ENCODE results near the gene CLIC4. TPM values are rescaled to one million over a fixed set of nuclear protein-coding genes. Genes with fewer than 3 reads are reported as not detected.
A peak's percentile ranks its signal among the peaks of the same experiment; 100 is the strongest.

The CLIC4 gene
- total and polyA plus RNA-seq, 9 of the 15 experiments (the other 6 are each of a cell fraction or from before 2014, with no cell fraction given), result 16.0 to 67.5 (median 38.4) TPM

DNA sequence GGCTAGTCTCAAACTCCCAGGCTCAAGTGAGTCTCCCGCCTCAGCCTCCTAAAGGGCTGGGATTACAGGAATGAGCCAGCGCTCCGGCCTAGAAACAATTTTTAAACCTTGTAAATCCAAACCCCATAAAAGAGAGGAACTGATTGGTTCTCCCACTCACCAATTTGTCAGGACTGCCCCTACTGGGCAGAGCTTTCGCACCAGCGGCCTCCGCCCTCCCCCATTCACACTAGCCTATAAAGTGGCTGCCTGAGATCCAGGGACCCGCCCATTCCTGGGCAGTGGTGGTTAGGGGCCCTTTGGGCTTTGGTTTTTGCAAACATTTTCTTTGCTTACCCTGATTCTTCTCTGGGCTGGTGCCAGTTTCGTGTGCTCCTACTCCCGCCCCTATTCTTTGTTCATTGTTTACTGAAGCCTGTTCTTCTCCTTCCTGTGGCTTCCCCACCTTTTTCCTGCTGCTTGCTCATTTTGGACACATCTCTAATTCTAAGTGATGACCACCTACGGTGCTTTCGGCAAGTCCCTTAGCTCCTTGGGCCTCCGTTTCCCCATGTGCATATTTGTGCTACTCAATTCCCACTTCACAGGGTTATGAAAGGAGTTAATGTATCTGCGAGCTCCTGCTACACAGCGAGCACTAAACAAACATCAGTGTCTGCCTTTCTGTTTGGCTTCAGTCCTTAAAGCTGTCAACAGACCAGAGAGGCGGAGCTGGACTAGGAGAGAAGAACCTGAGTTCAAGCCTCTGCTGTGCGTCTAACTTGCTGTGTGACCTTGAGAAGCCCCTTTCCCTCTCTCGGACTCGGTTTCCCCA, 39.8 kb upstream of the CLIC4 start (continued):
- peak in 1 of 2 experiments; percentile 58; a peak in 1 of 4 replicates for TF ChIP-seq SRF (CRISPR knock-in tag; IDR thresholded peaks at IDR 0.05)
- TF ChIP-seq BHLHE40 (IDR thresholded peaks at IDR 0.05; ENCODE audit: low read length), result no peak
- no peak for TF ChIP-seq RBM15 (IDR thresholded peaks at IDR 0.05; ENCODE audit: insufficient read depth, low read length)
- TF ChIP-seq CBFB (CRISPR knock-in tag; IDR thresholded peaks at IDR 0.05), result no peak
- TF ChIP-seq ZFP1 (CRISPR knock-in tag; IDR thresholded peaks at IDR 0.05), result no peak
- TF ChIP-seq SIRT6 (IDR thresholded peaks at IDR 0.05; ENCODE audit: low read depth, low read length), result no peak
- no peak for TF ChIP-seq STAT5A (IDR thresholded peaks at IDR 0.05; ENCODE audit: borderline replicate concordance, low read length)
- TF ChIP-seq ZNF707 (CRISPR knock-in tag; conservative IDR thresholded peaks at IDR 0.05), result no peak
- no peak for TF ChIP-seq ZNF347 (CRISPR knock-in tag; IDR thresholded peaks at IDR 0.05; ENCODE audit: low read depth)
- TF ChIP-seq, protein P1, sequence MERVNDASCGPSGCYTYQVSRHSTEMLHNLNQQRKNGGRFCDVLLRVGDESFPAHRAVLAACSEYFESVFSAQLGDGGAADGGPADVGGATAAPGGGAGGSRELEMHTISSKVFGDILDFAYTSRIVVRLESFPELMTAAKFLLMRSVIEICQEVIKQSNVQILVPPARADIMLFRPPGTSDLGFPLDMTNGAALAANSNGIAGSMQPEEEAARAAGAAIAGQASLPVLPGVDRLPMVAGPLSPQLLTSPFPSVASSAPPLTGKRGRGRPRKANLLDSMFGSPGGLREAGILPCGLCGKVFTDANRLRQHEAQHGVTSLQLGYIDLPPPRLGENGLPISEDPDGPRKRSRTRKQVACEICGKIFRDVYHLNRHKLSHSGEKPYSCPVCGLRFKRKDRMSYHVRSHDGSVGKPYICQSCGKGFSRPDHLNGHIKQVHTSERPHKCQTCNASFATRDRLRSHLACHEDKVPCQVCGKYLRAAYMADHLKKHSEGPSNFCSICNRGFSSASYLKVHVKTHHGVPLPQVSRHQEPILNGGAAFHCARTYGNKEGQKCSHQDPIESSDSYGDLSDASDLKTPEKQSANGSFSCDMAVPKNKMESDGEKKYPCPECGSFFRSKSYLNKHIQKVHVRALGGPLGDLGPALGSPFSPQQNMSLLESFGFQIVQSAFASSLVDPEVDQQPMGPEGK (CRISPR knock-in tag; IDR thresholded peaks at IDR 0.05; ENCODE audit: borderline replicate concordance), result no peak
- TF ChIP-seq, protein P2, sequence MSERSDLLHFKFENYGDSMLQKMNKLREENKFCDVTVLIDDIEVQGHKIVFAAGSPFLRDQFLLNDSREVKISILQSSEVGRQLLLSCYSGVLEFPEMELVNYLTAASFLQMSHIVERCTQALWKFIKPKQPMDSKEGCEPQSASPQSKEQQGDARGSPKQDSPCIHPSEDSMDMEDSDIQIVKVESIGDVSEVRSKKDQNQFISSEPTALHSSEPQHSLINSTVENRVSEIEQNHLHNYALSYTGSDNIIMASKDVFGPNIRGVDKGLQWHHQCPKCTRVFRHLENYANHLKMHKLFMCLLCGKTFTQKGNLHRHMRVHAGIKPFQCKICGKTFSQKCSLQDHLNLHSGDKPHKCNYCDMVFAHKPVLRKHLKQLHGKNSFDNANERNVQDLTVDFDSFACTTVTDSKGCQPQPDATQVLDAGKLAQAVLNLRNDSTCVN (CRISPR knock-in tag; IDR thresholded peaks at IDR 0.05), result no peak
- TF ChIP-seq, protein P3, sequence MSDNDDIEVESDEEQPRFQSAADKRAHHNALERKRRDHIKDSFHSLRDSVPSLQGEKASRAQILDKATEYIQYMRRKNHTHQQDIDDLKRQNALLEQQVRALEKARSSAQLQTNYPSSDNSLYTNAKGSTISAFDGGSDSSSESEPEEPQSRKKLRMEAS (CRISPR knock-in tag; IDR thresholded peaks at IDR 0.05), result no peak
- no peak for TF ChIP-seq ZNF444 (CRISPR knock-in tag; IDR thresholded peaks at IDR 0.05)
- no peak for TF ChIP-seq TBP (optimal IDR thresholded peaks at IDR 0.05; ENCODE audit: low read depth, low read length)
- TF ChIP-seq ZNF239 (CRISPR knock-in tag; IDR thresholded peaks at IDR 0.05), result no peak
- TF ChIP-seq MAFK (IDR thresholded peaks at IDR 0.05; ENCODE audit: low read length), result no peak
- TF ChIP-seq FIP1L1 (IDR thresholded peaks at IDR 0.05; ENCODE audit: low read depth, low read length, poor library complexity, severe bottlenecking), result no peak
- TF ChIP-seq, protein P4, sequence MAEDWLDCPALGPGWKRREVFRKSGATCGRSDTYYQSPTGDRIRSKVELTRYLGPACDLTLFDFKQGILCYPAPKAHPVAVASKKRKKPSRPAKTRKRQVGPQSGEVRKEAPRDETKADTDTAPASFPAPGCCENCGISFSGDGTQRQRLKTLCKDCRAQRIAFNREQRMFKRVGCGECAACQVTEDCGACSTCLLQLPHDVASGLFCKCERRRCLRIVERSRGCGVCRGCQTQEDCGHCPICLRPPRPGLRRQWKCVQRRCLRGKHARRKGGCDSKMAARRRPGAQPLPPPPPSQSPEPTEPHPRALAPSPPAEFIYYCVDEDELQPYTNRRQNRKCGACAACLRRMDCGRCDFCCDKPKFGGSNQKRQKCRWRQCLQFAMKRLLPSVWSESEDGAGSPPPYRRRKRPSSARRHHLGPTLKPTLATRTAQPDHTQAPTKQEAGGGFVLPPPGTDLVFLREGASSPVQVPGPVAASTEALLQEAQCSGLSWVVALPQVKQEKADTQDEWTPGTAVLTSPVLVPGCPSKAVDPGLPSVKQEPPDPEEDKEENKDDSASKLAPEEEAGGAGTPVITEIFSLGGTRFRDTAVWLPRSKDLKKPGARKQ (CRISPR knock-in tag; IDR thresholded peaks at IDR 0.05), result no peak
- TF ChIP-seq NFIX (CRISPR knock-in tag; IDR thresholded peaks at IDR 0.05; ENCODE audit: low read depth), result no peak

Measured in K562 (cell line).